Stimulated activated CD4-positive, alpha-beta T cell treated with anti-CD3 and anti-CD28 coated beads, Interleukin-12 subunit alpha, Interleukin-12 subunit beta, amount 100 ng/mL, for 4 hours (primary cell): ENCODE data around the gene IQGAP2.
"Not testable (repeated sequence)": the region's sequence is repeated elsewhere in the genome, so short reads cannot be mapped to it uniquely, and the experiment has no call there.

Source experiments
- DNase-seq: peaks from one replicate; pipeline ENCODE4 v3.0.0-alpha.2; 2020

IQGAP2 gene

DNA sequence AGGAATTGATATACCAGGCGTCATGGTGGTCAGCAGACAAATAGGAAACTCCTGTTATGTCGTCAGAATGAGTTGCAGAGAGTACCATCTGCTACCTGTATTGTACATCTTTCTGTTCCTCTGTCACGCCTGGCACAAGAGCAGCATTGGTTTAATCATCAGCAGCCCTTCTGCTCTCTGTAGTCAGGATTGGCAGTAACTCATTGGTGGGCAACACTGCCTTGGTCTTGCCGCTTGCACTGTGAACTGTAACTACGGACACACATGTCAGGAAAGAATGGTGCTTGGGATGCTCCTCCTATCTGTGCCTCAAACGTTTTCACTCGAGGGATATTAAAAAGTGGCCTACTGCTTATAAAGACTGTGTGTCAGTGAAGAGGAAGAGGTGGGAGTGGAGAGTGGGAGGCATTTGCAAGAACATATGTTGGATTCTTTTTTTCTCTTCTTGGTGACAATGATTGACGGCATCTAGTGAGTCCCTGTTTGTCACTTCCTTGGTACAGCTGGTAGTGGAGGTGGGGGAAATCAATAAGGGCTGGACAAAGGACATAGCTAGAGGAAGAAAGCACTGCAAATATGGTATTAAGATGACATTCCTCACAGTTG lies 143.5 kb downstream of the IQGAP2 start:
- DNase-seq, result no peak

DNA sequence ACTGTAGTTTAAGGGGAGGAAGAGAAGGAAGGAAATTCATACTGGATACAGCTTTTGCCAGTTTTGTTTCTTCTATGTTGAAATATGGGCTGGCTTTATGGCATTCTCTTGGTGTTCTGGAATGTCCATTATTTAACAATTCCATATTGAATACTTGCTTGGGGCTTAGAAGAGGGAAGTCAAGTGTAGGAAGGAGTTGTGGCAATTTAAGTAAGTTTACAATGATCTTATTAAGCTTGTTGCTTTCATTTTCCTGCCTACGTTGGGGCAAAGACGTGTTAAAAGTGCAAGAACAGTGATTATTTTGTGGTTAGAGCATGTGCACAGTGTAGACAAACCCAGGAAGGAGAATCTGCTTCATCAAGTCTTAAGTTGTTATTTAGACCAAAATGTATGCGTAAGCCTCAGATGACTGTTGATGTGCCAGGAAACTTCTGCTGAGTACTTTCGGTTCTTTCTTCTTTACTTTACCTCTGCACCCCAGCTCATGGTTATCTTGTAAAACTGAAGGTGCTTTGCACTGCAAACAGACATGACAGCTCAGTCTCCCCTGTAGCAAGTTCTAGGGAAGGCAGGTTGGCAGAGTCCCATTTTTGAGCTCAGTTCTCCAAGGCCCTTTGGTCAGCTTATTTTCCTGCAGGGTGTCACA lies 144.3 kb downstream of the IQGAP2 start:
- DNase-seq, result peak; percentile 10

DNA sequence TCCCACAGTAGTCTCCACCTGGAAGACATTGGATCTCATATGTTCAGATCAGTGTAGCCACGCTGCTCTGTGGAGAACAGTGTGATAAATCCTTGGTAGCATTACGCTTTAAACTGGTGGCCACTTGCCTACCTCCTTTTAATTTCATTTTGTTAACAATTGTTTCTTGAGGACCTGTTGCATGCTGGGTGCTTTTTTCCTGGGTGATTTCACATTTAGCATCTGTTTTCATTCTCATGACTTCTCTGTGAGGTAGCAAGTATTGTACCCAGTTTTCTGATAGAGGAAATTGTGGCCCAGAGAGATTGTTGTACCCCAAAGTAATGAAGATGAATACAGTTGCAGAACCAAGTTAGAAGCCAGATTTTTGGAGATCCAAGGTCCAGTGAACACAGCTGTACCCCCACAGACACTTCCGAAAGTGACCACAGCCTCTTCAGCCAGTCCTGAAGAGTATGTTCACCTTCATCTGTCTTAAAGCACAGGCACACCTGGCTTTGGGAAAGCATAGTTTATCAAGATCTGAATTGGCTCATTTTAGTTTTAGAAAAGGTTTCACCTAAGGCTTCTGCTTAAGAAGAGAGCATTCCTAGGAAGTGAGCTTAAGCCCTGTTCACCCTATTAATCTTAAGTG lies 144.9 kb downstream of the IQGAP2 start:
- DNase-seq, result no peak

DNA sequence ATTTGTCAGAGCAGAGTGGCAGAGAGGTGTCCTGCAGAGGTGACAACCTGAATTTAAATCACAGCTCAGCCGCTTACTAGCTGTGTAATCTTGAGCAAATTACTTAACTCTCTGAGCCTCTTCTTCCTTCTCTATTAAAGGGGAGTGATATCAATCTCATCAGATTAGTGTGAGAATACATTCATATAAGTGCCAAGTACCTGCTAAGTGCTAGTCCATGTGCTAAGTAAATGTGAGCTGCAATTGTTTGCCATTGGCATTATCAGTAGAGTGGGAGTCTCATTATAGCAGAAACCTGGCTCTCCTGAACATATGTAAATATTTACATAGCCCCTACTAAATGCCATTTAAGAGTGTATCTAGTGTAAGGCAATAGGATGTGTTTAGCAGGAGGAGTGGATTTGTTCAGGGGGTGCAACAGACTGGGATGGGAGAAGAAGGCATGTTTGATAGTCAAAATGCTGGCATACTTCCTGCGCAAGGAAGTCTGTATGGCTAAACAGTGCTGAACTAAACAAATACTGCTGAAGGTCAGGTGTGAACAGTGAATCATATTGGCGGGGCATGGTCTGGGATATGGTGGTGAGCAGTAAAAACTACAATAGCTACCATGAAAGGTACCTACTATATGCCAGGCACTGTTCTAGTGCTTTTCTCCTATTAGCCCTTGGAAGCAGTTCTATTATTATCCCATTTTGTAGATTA lies 145.6 kb downstream of the IQGAP2 start:
- DNase-seq, result no peak

- DNase-seq, result not testable (repeated sequence)
Observed at GRCh38 chr5:76550881-76551280, 147.8 kb downstream of the IQGAP2 start.

DNA sequence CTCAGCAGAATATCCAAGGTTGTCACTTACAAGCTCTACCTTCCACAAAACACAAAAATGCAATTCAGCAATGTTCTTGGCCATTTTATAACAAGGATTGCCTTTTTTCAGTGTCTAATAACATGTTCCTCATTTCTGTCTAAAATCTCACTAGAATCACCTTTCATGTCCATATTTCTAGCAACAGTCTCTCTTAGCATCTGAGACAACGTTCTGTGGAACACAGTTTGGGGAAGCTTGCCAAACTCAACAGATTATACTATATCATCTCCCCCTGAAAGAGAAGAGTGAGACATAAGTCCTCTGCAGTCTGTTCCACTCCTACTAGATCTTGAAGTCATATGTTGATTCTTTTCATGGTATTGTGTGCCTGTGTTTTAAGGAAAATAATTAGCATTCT lies 149.5 kb downstream of the IQGAP2 start:
- DNase-seq, result no peak

GRCh38 chr5:76553251-76553650 lies 150.2 kb downstream of the IQGAP2 start:
- DNase-seq, result no peak

DNA sequence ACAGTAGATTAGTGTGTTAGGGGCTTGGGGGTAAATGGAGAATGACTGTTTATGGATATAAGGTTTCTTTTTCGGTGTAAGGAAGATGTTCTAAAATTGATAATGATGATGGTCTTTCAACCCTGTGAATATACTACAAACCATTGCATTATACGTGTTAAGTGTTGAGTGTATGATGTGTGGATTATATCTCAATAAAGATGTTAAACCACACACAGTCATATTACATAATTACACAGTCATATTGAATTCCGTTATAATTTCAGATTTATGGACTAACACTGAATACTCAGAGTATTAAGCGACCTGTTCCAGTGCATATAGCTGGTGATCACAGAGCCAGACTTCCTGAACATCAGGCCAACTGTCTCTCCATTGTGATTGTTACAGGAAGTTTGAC lies 152.0 kb downstream of the IQGAP2 start:
- DNase-seq, result no peak

DNA sequence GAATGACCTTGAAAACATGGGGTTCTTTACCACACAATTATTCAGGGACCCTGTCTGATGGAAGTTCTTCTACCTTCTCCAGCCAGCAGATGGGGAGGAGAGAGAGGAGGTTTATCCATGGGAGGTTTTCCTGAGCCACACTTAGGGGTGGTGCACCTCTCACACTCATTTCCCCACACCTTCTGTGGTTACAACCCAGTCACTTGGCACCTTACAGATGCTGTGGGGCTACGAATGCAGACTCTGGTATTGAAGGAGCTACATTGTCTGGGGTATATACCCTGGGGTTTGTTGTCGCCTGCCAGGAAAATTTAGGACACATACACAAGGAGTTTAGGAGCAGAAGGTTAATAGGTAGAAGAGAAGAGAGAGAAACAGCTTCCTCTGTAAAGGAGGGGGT lies 152.6 kb downstream of the IQGAP2 start:
- no peak for DNase-seq

- no peak for DNase-seq
Observed at GRCh38 chr5:76556511-76557221, 153.6 kb downstream of the IQGAP2 start.

DNA sequence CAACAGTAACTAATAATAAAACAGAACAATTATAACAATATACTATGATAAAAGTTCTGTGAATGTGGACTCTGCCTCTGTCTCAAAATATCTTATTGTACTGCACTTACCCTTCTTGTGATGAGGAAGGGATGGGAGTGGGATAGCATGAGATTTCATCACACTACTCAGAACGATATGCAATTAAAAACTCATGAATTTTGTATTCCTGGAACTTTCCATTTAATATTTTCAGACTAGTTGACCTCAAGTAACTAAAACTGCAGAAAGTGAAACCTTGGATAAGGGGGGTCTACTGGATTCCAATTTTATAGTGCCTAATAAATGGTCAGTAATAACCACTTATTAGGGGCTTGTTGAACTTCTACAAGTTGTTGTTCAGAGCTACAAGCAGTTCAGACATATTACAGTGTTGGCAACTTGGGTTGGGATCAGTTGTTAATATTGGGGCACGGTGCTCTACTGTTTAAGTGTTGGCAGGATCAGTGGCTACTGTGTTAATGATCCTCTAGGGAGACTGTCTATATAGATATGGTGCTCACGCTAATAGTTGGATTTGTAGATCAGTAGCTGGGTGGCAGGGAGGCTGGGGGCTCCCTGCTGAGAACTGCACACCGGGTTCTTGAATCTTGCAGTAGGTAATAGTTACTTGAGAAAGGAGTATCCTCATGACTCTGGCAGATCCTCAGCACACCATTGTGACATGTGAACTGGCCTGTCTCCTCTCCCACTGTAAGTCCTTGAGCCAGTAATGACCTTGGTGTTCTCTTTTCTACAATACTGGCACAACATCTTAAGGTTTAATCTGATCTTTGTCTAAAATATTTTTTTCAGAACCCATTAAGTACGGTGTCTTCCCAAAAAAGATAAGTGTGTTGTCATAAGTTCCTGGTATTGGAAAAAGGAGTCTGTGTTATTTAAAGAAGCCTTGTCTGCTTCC lies 158.1 kb downstream of the IQGAP2 start:
- DNase-seq, result no peak

DNA sequence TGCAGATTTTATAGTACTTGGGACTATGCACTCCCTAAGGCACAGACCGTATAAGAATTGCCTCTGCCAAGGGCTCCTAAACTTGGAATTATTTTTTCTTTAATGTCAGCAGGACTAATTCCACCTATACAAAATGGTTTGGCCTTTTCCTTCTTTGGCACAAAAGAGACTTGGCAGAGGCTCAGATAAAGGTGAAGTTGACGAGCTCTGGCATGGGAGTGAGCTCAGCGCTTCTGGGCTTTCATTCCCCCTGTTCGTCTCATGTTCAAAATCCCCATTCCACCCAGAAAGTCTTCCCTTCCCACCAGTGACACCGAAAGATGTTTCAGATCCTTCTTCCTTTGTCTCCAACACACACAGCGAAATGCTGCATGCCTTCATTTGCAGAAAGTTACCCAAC lies 158.9 kb downstream of the IQGAP2 start:
- no peak for DNase-seq

GRCh38 chr5:76565009-76565408 lies 161.9 kb downstream of the IQGAP2 start:
- no peak for DNase-seq

DNA sequence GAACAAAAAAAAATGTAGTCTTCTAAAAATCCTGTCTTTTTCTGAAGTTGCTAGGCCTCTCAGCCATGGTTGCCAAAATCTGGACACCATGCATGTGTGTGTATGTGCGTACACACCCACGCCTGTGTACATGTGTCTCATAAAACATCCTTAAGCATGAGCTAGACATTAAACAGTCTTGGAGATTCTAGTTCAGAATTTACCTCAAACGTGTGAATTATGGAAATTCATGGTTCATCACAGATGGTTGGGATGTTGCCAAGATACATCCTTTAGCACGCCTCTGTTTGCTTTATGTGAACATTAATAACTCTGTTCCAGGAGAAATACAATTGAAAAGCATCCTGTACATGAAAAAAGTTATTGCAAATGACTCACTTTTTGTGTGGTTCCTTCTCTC lies 167.1 kb downstream of the IQGAP2 start:
- no peak for DNase-seq

GRCh38 chr5:76571559-76571958 lies 168.5 kb downstream of the IQGAP2 start:
- no peak for DNase-seq

- no peak for DNase-seq
Observed at GRCh38 chr5:76576450-76576849, 173.4 kb downstream of the IQGAP2 start.

DNA sequence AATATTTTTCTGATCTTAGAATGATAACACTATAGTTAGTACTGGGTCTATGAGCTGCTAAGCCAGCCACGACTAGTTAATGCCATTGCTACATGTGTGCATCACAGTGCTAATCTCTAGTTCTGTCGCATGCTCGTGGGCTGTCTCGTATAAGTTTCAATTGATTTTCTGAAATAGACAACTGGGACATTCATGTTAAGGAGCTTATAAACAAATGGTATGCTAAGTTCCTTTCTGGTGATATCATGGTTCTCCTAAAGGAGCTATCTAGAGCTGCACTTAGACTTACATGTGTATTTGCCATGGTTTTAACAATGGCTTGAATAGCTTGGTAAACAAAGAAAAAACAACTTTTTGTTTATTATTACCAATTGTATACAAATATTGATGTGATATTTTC lies 173.9 kb downstream of the IQGAP2 start:
- DNase-seq, result no peak

GRCh38 chr5:76579166-76579937 lies 176.3 kb downstream of the IQGAP2 start:
- DNase-seq, result no peak

GRCh38 chr5:76580981-76581380 lies 177.9 kb downstream of the IQGAP2 start:
- no peak for DNase-seq

DNA sequence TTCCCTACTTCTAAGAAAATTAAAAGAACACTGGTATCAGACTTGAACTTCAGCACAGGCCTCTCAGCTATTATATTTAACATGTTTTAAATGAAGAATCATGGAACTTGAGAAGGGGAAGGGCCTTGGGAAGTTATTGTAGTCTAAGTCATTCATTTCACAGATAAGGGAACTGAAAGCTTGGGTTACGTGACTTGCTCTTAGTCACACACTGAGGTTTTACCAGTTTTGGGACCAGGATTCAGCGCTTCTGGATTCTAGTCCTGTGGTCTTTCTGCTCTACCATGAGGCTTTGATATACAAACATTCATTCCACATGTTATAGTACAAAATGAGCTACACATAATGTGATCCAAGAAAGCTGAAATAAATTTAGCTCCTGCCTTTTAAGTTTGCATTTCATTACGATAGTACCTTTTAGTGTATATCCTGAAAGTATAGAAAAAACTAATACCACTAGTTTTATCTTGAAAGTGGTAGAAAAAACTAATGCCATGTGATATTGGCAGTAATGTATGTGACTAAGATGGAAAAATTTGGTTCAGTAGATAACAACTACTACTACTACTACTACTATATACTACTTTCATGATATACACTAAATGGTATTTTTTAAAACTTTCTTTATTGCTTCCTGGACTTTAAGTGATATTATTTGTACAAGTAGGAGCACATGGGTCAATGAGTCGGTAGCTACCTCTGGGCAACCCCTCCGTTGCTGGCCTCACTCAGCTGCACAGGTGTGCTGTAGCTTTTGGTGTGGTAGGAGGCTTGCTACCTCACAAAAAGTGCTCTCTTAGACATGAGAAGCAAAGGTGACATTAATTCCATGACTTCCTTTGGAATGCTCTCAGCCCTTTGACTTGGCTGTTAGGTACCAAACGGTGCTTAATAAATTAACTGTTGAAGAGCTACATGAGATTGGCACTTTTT lies 179.4 kb downstream of the IQGAP2 start:
- DNase-seq, result no peak
